Testis (tissue), 2 donors: Measurements from ENCODE around the gene CCDC9.

Experiments used
- CTCF ChIP-seq, 3 experiments: fragments of 450-650 bp in 2 of 3; fragments of 200-600 bp in 1 of 3; sonication (generic) in 1 of 3; IDR thresholded peaks; one replicate each; pipeline ENCODE4 v1.5.1; 2016 to 2019; ENCODE audit warnings: antibody characterized with exemption in 3 of 3, mild to moderate bottlenecking in 2 of 3, moderate library complexity in 1 of 3
- POLR2A ChIP-seq: fragments of 450-650 bp; IDR thresholded peaks from one replicate; pipeline ENCODE4 v1.6.1; 2017; ENCODE audit warnings: antibody characterized with exemption, mild to moderate bottlenecking, moderate library complexity

- TF ChIP-seq POLR2A (no peak), CTCF (IDR thresholded peaks at IDR 0.05) (no peak)
Observed at GRCh38 chr19:47312366-47313006, 56.2 kb downstream of the CCDC9 start.
